GM12891 (cell line): ENCODE measurements around the gene MAEA.

ENCODE experiments used
- PAX5 ChIP-seq: IDR thresholded peaks from 2 replicates; pipeline ENCODE4 v1.6.1; 2011; ENCODE audit warnings: low read length, moderate library complexity, mild to moderate bottlenecking; ENCODE audit not compliant: insufficient read depth, severe bottlenecking
- POLR2A ChIP-seq: IDR thresholded peaks from 2 replicates; pipeline ENCODE4 v1.6.1; 2011; ENCODE audit warnings: low read depth, low read length, control low read depth

GRCh38 chr4:1289207-1290164 lies at the start of gene MAEA:
- TF ChIP-seq POLR2A (peak; percentile 85), PAX5 (peak; percentile 6)
